Ammon's horn (tissue), 1 donor: Measurements from ENCODE around the gene DDN.

Source experiments
- DNase-seq: peaks from one replicate; pipeline ENCODE4 v3.0.0-alpha.2; 2016; ENCODE audit warnings: low spot score

Gene DDN

DNA sequence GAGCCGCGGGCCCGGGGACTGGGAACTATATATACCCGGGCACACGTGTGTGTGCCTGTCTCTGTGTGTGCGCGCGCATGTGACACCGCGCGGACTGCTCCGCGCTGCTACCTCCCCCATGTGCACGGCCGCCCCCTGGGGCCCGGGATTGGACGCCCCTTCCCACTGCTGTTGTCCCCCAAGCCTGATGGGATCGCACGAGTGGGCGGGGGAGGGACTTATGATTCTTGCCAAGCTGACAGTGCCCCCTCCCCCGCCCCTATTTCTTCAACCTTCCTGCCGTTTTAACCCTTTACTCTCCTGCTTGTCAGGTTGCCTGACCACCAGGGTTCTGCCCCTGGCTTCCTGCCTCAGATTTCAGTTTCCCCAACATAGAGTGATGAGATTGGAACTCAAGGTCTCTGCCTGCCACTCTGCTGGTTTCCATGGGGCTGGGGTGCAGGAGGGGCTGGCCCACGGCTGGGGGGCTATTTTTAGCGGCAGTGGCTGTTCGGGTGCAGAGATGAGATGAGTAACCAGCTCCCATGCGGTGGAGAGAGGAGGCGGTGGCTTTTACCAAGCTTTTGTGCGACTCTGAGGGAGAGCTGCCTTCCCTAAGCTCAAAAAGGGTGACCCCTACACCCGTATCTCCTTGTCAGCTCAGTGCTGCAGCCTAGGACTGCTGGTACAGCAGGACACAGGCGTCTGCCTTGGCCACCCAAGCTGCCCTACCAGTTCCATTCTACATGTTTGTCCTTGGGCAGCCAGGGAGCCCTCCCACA is at the start of gene DDN:
Gene DDN, minus strand, starts transcription at position 5 of the 761 bp plus-strand sequence. CDS start 88 bp downstream, outside the sequence.
- DNase-seq = peak; percentile 78

GRCh38 chr12:49048953-49049352 is 49.8 kb upstream of the DDN start:
- no peak for DNase-seq

- no peak for DNase-seq
Measured at GRCh38 chr12:49046129-49046895, 47.1 kb upstream of the DDN start.

GRCh38 chr12:49044660-49045059 is 45.5 kb upstream of the DDN start:
- no peak for DNase-seq

DNA sequence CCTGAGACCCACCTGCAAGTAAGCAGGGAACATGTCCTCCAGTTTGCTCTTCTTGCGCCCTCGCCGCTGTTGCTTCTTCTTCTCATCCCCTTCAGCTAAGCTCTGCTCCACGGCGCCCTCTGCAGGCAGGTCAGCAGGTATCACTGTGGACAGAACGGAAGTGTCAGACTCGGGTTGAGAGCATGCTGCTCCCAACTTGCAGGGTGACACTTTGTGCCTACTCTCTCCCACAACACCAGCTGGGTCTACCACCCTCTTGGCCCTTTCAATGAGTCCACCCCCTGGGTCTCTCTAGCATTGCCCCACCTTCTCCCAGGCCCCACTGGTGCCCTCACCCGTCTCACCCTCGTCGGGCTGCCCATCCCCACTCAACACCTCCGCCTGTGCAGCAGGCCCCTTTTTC is 44.7 kb upstream of the DDN start:
- DNase-seq = peak; percentile 66

GRCh38 chr12:49043241-49043640 is 44.1 kb upstream of the DDN start:
- DNase-seq = no peak

DNA sequence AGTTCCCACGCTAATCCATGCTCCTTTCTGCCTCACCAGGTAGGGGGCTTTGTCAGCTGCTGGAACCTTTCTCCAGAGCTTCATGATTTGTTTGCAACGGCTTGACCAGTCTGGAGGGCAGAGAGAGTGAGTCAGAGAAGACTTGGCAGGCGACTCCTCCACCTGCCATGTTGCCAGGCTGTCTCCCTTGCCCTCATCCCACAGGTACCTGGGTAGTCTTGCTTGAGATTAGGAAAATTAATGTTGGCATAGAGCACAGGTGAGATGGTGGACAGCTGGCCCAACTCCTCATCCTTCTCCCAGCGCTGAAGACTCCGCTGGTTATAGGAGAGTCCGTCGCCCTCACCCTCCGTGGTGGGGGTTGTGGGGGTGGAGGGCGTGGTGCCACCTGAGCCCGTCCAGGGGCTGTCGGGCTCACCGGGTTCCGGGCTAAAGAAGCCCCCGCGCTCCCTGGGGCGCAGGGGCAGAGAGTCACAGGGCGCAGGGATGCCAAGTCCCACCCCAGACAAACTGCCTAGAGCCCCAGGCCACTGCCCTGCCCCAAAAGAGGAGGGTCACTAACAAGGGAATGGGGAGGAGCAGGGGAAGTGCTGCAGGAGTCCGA is 42.8 kb upstream of the DDN start:
- DNase-seq = no peak

- no peak for DNase-seq
Measured at GRCh38 chr12:49041036-49041880, 42.1 kb upstream of the DDN start.

GRCh38 chr12:49040364-49040855 is 41.2 kb upstream of the DDN start:
- DNase-seq = no peak

GRCh38 chr12:49039421-49040363 is 40.5 kb upstream of the DDN start:
- no peak for DNase-seq

DNA sequence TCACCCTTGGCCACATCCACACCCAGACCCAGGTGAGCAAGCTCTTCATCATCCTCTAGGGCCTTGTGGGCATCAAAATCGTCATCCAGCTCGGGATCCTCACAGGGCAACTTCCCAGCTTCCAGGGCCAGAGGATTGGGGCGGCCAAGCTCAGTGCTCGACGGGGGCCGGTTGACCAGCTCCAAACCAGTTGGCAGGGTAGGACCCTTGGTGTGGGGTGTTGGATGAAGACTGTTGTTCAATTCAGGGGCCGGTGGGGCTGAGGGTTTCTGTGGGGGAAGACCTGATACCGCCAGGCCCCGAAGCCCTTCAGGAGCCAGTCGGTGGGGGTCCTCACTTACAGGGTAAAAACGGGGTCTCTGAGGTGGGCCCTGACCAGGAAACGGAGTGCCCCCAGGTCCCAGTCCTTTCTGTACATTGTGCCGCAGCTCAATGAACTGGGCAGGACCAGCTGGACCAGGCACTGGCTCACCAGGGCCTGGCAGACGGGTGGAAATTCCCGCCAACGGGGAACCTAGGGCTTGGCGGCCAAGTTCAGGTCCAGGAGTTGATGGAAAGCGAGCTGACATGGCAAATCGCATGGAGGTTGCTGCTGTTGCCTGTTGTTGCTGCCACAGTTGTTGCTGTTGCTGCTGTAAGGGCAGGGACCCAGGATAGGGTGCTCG is 39.2 kb upstream of the DDN start:
- DNase-seq = no peak

DNA sequence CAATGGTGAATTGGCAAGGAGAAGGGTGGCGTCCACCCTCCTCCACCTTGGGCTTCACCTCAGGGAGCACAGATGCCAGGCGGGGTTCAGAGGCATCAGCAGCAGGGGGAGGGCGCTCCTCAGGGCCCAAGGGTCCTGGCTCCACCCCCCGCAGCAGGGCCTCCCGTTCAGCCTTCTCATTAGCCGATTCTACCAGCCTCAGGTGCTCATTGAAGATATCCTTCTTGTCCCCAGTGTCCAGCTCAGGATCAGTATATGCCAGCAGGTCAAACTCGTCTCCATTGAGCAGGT is 38.7 kb upstream of the DDN start:
- no peak for DNase-seq

- DNase-seq = no peak
Measured at GRCh38 chr12:49037111-49037946, 38.2 kb upstream of the DDN start.

DNA sequence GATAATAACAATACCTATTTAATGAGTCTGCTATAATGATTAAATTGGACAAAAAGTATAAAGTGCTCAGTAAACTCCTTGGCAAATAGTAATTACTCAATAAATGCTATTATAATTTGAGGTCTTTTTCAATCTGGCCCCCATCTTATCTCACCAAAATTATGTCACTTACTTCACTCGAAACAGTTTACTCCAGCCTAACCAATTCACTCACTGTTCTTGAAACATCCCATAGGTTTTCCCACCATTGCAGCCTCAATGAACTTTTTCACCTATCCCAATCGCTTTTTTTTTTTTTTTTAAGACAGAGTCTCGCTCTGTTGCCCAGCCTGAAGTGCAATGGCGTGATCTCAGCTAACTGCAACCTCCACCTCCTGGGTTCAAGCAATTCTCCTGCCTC is 36.9 kb upstream of the DDN start:
- no peak for DNase-seq

DNA sequence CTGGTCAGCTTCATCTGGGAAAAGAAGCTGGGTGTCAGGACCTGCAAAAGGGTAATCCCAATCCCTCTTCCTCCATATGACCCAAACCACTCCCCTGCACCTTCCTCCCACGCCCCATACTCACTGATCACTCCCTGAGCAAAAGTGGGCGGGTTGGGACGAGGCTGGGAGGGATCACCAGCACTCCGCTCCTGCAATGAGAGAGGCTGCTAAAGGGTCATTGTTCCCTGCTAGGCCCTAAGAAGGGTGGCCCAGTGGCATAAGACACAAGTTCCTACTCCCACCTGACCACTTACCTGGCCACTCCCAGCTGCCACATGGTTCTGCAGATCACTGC is 35.1 kb upstream of the DDN start:
- no peak for DNase-seq

DNA sequence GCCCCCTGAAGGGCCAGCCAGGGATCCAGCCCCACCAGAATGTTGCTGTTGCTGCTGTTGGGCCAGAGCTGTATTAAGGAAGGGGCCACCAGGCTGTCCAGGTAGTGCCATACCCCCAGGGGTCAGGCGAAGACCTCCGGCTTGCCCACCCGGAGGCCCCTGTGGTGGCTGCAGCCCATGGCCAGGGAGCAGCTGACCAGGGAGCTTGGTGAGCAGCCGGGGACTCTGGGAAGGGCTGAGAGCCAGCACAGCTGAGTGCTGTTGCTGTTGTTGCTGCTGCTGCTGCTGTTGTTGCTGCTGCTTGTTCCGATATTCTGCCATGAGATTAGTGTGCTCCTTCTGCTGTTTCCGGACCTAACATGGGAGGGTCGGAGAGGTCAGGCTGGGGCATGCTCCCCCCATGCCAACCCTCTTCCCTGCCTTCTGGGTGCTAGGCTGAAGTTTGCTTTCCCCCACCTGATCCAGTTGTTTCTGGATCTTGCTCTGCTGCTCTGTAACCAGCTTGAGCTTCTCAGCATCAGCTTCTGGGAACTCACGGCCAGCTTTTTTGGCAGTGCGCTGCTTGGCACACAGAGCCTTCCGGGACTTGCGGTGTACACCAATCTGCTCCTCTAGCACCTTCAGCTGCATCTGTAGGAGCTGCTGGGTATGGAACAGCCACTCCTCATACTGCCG is 34.6 kb upstream of the DDN start:
- no peak for DNase-seq

DNA sequence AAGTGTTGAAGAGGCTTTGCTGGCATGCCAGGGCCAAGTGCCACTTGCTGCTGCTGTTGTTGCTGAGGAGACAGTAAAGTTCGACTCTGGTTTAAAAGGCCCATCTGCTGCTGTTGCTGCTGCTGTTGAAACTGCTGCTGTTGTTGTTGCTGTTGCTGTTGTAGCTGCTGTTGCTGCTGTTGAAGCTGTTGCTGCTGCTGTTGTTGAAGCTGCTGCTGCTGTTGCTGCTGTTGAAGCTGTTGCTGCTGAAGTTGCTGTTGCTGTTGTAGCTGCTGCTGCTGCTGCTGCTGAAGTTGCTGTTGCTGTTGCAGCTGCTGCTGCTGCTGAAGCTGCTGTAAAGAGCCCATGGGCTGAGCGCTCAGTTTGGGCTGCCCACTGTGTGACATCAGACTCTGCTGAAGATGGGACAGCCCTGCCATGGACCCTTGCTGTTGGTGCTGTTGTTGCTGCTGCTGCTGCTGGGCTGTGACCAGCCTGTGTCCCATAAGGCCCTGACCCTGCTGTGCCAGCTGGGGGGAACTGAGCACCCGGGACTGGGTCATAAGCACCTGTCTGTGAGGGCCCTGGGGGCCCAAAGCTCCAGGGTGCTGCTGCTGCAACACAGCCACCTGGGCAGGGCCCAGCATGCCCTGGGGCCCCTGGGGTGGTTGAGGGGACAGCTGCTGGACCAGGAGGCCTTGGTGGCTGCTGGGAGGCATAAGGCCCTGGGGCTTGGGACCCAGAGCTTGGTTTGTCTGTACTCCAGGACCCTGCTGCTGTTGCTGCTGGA is 33.7 kb upstream of the DDN start:
- no peak for DNase-seq

GRCh38 chr12:49032276-49032675 is 33.1 kb upstream of the DDN start:
- no peak for DNase-seq
